SK-N-SH treated with all-trans-retinoic acid at 6 μM for 48 hours (cell line): ENCODE data around the gene IL1RL1.

Experiments used
- ATAC-seq: fragments of 200-7000 bp; cut with Tn5 transposase; 3 replicates; pipeline ENCODE4 v1.9.1; 2020; ENCODE audit warnings: mild to moderate bottlenecking, moderate library complexity
- ARNTL ChIP-seq: fragments of 450-650 bp; formaldehyde crosslinking; IDR thresholded peaks from 2 replicates; pipeline ENCODE4 v1.5.0; 2020; ENCODE audit warnings: low read depth, mild to moderate bottlenecking, moderate library complexity, borderline replicate concordance
- BACH2 ChIP-seq: fragments of 250-450 bp; sonication (Bioruptor Pico); IDR thresholded peaks from 2 replicates; pipeline ENCODE4 v1.9.0; 2021; ENCODE audit warnings: mild to moderate bottlenecking, borderline replicate concordance
- ESRRG ChIP-seq: fragments of 250-450 bp; sonication (Bioruptor Pico); IDR thresholded peaks from 2 replicates; pipeline ENCODE4 v1.6.1; 2021; ENCODE audit warnings: mild to moderate bottlenecking
- GLIS3 ChIP-seq: fragments of 250-450 bp; sonication (Bioruptor Pico); IDR thresholded peaks from 2 replicates; pipeline ENCODE4 v1.5.0; 2020; ENCODE audit warnings: mild to moderate bottlenecking, moderate library complexity
- ISL1 ChIP-seq: fragments of 250-450 bp; sonication (Bioruptor Pico); IDR thresholded peaks from 2 replicates; pipeline ENCODE4 v2.1.2; 2022; ENCODE audit warnings: mild to moderate bottlenecking, moderate library complexity
- OSR1 ChIP-seq: fragments of 250-450 bp; sonication (Bioruptor Pico); IDR thresholded peaks from 2 replicates; pipeline ENCODE4 v1.8.0; 2022; ENCODE audit warnings: moderate library complexity, mild to moderate bottlenecking, inconsistent platforms
- PATZ1 ChIP-seq: fragments of 250-450 bp; sonication (Bioruptor Pico); IDR thresholded peaks from 2 replicates; pipeline ENCODE4 v1.8.0; 2020; ENCODE audit warnings: mild to moderate bottlenecking, moderate library complexity, borderline replicate concordance
- POU6F1 ChIP-seq: fragments of 250-450 bp; sonication (Bioruptor Pico); IDR thresholded peaks from 2 replicates; pipeline ENCODE4 v1.8.0; 2021; ENCODE audit warnings: low read depth, mild to moderate bottlenecking, moderate library complexity, borderline replicate concordance
- PPARA ChIP-seq: fragments of 250-450 bp; sonication (Bioruptor Pico); IDR thresholded peaks from 2 replicates; pipeline ENCODE4 v1.5.0; 2020; ENCODE audit warnings: mild to moderate bottlenecking, borderline replicate concordance
- RARB ChIP-seq: fragments of 250-450 bp; sonication (Bioruptor Pico); IDR thresholded peaks from 2 replicates; pipeline ENCODE4 v1.8.0; 2021; ENCODE audit warnings: mild to moderate bottlenecking, moderate library complexity
- SNAI2 ChIP-seq: fragments of 250-450 bp; sonication (Bioruptor Pico); IDR thresholded peaks from 2 replicates; pipeline ENCODE4 v1.5.0; 2020; ENCODE audit warnings: mild to moderate bottlenecking, moderate library complexity
- TCF4 ChIP-seq: fragments of 250-450 bp; sonication (Bioruptor Pico); IDR thresholded peaks from 2 replicates; pipeline ENCODE4 v1.8.0; 2021; ENCODE audit warnings: mild to moderate bottlenecking, moderate library complexity, borderline replicate concordance
- TOX ChIP-seq: fragments of 250-450 bp; sonication (Bioruptor Pico); IDR thresholded peaks from 2 replicates; pipeline ENCODE4 v1.8.0; 2021; ENCODE audit warnings: mild to moderate bottlenecking, moderate library complexity, borderline replicate concordance
- TSHZ2 ChIP-seq: fragments of 250-450 bp; sonication (Bioruptor Pico); IDR thresholded peaks from 2 replicates; pipeline ENCODE4 v1.5.0; 2020; ENCODE audit warnings: mild to moderate bottlenecking, moderate library complexity
- ZFP3 ChIP-seq: fragments of 250-450 bp; sonication (Bioruptor Pico); IDR thresholded peaks from 2 replicates; pipeline ENCODE4 v1.5.0; 2020; ENCODE audit warnings: mild to moderate bottlenecking, moderate library complexity
- ZFP30 ChIP-seq: fragments of 450-650 bp; formaldehyde crosslinking; IDR thresholded peaks from 2 replicates; pipeline ENCODE4 v1.5.0; 2022; ENCODE audit warnings: mild to moderate bottlenecking, moderate library complexity
- ZNF565 ChIP-seq: fragments of 450-650 bp; formaldehyde crosslinking; conservative IDR thresholded peaks from 2 replicates; pipeline ENCODE4 v1.5.0; 2020; ENCODE audit warnings: low read depth, mild to moderate bottlenecking, moderate library complexity
- ZNF70 ChIP-seq: fragments of 450-650 bp; formaldehyde crosslinking; IDR thresholded peaks from 2 replicates; pipeline ENCODE4 v1.5.0; 2020; ENCODE audit warnings: mild to moderate bottlenecking, moderate library complexity
- ZNF8 ChIP-seq: fragments of 450-650 bp; formaldehyde crosslinking; IDR thresholded peaks from 2 replicates; pipeline ENCODE4 v1.5.0; 2020; ENCODE audit warnings: mild to moderate bottlenecking, moderate library complexity

IL1RL1 gene

GRCh38 chr2:102383722-102384121 lies 72.4 kb downstream of the IL1RL1 start (continued):
- TF ChIP-seq POU6F1 (CRISPR knock-in tag) (no peak), ZNF8 (CRISPR knock-in tag) (no peak), ZFP30 (no peak), ESRRG (CRISPR knock-in tag) (no peak), ARNTL (CRISPR knock-in tag) (no peak)

- no peak for ATAC-seq
Measured at GRCh38 chr2:102385522-102385921, 74.2 kb downstream of the IL1RL1 start.

GRCh38 chr2:102386004-102386403 lies 74.6 kb downstream of the IL1RL1 start:
- no peak for ATAC-seq
- no peak for TF ChIP-seq TCF4 (CRISPR knock-in tag)
- no peak for TF ChIP-seq BACH2 (CRISPR knock-in tag)
- TF ChIP-seq ESRRG (CRISPR knock-in tag): no peak
- no peak for TF ChIP-seq ZFP30
- TF ChIP-seq TSHZ2: no peak
- TF ChIP-seq ZNF8 (CRISPR knock-in tag): no peak
- no peak for TF ChIP-seq TOX
- TF ChIP-seq ISL1 (CRISPR knock-in tag): no peak
- TF ChIP-seq POU6F1 (CRISPR knock-in tag): no peak
- TF ChIP-seq ZFP3: no peak
- no peak for TF ChIP-seq OSR1
- TF ChIP-seq RARB (CRISPR knock-in tag): no peak
- no peak for TF ChIP-seq PATZ1 (CRISPR knock-in tag)
- TF ChIP-seq GLIS3 (CRISPR knock-in tag): no peak
- no peak for TF ChIP-seq ZNF565

More at GRCh38 chr2:102385522-102385921, 74.2 kb downstream of the IL1RL1 start:
- TF ChIP-seq TOX (no peak), TCF4 (CRISPR knock-in tag) (no peak), ZNF565 (no peak), RARB (CRISPR knock-in tag) (no peak), ESRRG (CRISPR knock-in tag) (no peak), ZFP30 (no peak), SNAI2 (CRISPR knock-in tag) (no peak), PPARA (no peak)

GRCh38 chr2:102386867-102387541 lies 75.6 kb downstream of the IL1RL1 start:
- TF ChIP-seq SNAI2 (CRISPR knock-in tag): no peak
- no peak for TF ChIP-seq OSR1
- TF ChIP-seq ZFP3: no peak
- TF ChIP-seq ESRRG (CRISPR knock-in tag): no peak
- no peak for TF ChIP-seq ZNF8 (CRISPR knock-in tag)
- TF ChIP-seq PPARA: no peak
- TF ChIP-seq ZFP30: no peak
- TF ChIP-seq ZNF70 (CRISPR knock-in tag): no peak
- TF ChIP-seq TOX: no peak
- no peak for TF ChIP-seq BACH2 (CRISPR knock-in tag)
- no peak for TF ChIP-seq TSHZ2
- no peak for TF ChIP-seq ZNF565
- ATAC-seq: no peak
